PFSK-1 (cell line): ENCODE data around the gene MTF1.

ENCODE experiments used
- FOXP2 ChIP-seq: optimal IDR thresholded peaks from 2 replicates; pipeline ENCODE3; 2011; ENCODE audit warnings: borderline replicate concordance, control low read depth, inconsistent platforms; ENCODE audit not compliant: insufficient read depth; ENCODE audit errors: extremely low read length, extremely low read depth
- POLR2AphosphoS5 ChIP-seq: IDR thresholded peaks from 2 replicates; pipeline ENCODE4 v1.6.1; 2012; ENCODE audit warnings: low read depth, mild to moderate bottlenecking, control low read depth, low read length, moderate library complexity
- TAF1 ChIP-seq: IDR thresholded peaks from 2 replicates; pipeline ENCODE4 v1.6.1; 2012; ENCODE audit warnings: low read length, control low read depth, borderline replicate concordance; ENCODE audit not compliant: insufficient read depth

DNA sequence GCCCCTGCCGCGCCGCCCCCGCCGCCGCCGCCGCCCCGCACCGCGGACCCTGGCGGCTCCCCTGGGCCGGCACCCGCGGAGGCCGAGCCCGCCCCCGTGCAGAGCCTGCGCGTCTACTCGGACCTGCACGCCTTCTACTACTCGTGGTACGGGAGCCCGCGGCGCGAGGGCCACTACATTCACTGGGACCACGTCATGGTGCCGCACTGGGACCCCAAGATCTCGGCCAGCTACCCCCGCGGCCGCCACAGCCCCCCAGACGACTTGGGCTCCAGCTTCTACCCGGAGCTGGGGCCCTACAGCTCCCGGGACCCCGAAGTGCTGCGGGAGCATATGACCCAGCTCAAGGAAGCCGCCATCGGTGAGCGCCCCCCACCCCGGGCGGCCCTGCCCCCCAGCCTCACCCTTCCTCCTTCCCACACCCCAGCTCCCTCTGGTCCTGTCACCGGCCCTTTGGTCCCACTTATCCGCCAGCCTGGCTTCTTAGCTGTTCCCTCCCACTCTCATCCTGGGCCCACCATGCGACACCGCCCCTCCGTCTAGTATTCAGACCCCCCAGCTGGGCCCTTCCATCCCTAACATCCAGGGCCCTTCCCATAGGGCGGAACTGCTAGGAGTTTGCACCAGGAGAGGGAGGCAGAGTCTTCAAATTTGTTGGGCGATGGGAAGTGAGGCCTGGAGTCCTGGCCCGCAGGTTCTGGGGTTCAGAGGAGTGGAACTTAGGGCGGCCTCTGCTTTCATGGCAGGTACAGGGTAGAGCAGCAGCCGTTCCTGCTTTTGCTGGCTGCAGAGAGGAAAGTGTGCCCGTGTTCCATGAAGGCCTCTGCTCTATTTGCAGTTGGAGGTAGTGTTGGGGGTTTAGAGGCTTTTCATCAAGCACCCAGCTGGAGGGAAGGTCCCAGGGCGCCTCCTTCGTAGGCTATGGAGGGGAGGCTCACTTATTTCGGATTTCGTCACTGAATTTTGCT, 64.7 kb downstream of the MTF1 start:
- TF ChIP-seq POLR2AphosphoS5 (no peak), FOXP2 (no peak), TAF1 (no peak)
